SKM-1 (cell line): ENCODE results near the gene C4B.
A peak's percentile ranks its signal among the peaks of the same experiment; 100 is the strongest.
"Not testable (repeated sequence)": the region's sequence is repeated elsewhere in the genome, so short reads cannot be mapped to it uniquely, and the experiment has no call there.

ENCODE experiments used
- DNase-seq: peaks from one replicate; lab custom pipeline; 2025; ENCODE audit not compliant: unreplicated experiment; lab: John Stamatoyannopoulos, UW

Gene C4B

DNA sequence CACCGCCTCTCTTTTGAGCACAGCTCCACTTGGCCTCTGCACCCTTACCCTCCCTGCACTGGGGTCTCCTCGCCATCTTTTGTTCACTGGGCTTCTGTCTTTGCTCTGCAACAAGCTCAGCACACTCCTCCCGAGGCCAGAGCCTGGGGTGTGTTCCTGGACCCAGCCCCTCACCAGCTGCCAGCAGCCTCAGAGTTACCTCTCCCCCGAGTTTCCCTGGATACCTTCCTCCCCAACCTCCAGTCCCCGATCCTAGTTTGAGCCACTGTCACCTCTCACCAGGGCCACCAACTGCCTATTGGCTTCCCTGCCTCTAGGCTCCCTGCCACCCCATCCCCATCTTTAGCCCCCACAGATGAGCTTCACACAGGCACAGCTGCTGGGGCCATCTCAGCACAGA, 36.0 kb downstream of the C4B start:
- no peak for DNase-seq

DNA sequence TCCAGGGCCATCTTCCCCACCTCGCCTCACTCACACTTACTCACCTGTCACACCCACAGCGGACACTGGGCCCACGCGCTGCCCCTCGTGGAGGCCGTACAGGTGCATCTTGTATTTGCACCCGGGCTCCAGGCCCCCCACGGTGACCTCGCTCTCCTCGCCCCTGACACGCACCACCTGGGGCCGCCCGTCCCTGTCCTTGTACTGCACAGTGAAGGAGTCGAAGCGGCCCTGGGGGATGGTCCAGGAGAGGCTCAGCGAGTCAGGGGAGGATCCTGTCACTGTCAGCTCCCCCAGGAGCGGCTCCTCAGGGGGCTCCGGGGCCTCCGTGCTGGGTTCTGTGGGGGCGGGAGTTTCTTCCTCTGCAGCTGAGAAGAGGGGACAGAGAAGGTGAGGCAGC, 38.0 kb downstream of the C4B start:
- DNase-seq, result not testable (repeated sequence)

DNA sequence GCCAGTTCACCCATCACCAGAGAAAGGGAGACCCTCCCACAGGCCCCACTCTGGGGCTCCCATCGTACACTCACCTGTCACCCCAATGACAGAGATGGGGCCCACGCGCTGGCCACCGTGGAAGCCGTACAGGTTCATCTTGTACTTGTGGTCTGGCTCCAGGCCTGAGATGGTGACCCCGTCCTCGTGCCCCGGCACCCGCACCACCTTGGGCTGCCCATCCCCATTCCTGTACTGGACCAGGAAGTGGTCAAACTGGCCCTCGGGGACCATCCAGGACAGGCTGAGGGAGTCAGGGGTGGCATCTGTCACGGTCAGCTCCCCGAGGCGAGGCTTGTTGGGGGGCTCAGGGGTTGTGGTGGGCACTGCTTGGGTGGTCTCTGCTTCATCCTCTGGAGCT, 38.7 kb downstream of the C4B start:
- DNase-seq, result not testable (repeated sequence)

DNA sequence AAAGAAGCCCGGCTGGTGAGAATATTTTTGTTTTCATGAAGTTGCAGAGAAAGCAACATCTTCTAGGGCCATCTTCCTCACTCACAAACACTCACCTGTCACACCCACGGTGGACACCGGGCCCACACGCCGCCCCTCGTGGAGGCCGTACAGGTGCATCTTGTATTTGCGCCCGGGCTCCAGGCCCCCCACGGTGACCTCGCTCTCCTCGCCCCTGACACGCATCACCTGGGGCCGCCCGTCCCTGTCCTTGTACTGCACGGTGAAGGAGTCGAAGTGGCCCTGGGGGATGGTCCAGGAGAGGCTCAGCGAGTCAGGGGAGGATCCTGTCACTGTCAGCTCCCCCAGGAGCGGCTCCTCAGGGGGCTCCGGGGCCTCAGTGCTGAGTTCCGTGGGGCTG, 41.2 kb downstream of the C4B start:
- DNase-seq, result not testable (repeated sequence)

DNA sequence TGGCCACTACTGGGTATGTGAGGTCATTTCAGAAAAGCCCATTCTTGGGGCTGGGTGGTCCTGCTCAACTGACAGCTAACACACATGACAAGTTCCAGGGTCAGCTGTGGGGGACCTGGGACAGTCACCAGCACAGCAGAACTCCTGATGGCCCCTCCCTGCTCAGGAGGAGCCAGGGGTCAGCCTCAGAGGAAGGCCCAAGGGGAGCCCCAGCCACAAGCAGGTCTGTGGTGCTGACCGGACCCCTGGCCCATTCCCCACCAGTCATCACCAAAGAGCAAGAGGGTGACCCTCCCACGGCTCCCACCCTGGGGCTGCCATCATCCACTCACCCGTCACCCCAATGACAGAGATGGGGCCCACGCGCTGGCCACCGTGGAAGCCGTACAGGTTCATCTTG, 41.7 kb downstream of the C4B start:
- DNase-seq, result no peak

DNA sequence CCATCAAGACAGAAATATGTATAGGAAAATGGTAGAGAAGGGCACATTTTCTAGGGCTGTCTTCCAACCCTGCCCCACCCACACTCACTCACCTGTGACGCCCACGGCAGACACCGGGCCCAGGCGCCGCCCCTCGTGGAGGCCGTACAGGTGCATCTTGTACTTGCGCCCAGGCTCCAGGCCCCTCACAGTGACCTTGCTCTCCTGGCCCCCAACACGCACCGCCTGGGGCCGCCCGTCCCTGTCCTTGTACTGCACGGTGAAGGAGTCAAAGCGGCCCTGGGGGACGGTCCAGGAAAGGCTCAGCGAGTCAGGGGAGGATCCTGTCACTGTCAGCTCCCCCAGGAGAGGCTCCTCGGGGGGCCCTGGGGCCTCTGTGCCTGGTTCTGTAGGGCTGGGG, 43.4 kb downstream of the C4B start:
- DNase-seq, result no peak

DNA sequence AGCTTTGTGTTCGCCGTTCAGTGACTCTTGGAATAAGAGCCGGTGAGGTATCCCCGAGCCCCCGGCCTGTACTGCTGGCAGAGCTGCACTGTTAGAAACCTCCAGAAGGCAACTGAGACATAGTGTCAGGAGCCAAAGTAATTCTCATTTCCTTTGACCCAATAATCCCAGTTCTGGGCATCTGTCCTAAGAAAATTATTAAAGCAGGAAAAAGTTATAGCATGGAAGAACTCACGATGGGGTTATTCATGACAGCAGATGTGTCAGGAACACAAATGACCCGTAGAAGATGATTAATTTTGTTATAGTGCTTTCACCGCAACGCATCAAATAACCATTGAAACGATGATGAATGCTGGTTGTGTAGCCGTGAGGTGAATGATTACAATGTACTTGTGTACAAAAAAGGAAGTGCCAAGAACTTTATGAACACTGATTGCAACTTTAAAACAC, 43.9 kb downstream of the C4B start:
- no peak for DNase-seq

DNA sequence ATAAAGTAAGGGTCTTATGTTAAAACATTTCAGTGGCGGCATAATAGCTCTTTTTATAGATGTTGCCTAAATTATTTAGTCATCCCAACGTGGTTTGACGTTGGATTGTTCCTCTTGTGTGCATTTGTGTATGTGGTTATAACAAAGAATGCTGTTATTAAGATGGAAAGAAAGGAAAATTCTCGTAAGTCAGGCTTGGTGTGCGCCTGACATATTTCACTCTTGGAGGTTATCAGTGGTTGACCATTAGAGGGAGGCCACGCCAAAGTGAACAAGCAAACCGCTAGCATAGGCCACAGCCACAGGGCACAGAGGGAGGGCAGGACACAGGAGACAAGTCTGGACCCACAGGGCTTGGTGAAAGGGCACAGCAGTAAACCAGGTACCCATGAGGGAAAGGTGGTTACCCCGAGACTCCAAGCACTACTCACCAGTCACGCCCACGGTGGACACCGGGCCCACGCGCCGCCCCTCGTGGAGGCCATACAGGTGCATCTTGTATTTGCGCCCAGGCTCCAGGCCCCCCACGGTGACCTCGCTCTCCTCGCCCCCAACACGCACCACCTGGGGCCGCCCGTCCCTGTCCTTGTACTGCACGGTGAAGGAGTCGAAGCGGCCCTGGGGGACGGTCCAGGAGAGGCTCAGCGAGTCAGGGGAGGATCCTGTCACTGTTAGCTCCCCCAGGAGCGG, 46.5 kb downstream of the C4B start:
- DNase-seq, result no peak

DNA sequence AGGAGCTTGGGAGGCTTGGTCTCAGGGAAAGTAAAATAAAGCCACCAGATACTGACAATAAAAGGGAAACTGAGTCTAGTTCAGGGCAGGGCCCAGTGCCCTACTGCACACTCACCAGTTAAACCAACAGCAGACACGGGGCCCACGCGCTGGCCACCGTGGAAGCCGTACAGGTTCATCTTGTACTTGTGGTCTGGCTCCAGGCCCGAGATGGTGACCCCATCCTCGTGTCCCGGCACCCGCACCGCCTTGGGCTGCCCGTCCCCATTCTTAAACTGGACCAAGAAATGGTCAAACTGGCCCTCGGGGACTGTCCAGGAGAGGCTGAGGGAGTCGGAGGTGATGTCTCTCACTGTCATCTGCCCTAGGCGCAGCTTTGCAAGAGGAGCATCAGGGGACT, 50.1 kb downstream of the C4B start:
- no peak for DNase-seq

DNA sequence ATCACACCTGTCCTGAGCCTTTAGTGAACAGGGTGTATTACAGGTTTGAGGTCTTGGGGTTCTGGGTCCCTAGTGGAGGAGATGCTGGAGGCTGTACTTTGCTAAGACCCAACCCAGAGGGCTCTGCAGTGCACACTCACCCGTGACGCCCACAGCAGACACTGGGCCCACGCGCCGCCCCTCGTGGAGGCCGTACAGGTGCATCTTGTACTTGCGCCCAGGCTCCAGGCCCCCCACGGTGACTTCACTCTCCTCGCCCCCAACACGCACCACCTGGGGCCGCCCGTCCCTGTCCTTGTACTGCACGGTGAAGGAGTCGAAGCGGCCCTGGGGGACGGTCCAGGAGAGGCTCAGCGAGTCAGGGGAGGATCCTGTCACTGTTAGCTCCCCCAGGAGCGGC, 52.9 kb downstream of the C4B start:
- not testable (repeated sequence) for DNase-seq

DNA sequence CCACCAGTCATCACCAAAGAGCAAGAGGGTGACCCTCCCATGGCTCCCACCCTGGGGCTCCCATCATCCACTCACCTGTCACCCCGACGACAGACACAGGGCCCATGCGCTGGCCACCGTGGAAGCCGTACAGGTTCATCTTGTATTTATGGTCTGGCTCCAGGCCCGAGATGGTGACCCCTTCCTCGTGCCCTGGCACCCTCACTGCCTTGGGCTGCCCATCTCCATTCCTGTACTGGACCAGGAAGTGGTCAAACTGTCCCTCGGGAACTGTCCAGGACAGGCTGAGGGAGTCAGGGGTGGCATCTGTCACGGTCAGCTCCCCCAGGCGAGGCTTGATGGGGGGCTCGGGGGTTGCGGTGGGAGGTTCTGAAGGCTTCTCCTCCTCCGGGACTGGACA, 53.7 kb downstream of the C4B start:
- DNase-seq, result not testable (repeated sequence)

DNA sequence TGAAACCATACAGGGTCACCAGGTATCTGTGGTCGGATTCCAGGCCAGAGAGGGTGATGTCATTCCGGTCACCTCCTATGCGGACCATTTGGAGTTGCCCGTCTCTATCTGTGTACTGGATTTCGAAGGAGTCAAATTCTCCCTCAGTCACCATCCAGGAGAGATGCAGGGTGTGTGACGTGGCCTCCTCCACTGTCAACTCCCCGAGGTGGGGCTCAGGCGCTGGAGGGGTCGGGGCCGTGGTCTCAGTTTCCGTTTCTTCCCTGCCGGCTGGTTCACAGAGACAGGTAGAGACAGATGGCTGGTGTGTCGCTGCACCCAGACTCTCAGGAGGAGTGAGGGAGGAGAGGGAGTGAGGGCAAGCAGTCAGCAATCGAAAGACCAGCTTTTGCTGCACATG, 54.3 kb downstream of the C4B start:
- no peak for DNase-seq

DNA sequence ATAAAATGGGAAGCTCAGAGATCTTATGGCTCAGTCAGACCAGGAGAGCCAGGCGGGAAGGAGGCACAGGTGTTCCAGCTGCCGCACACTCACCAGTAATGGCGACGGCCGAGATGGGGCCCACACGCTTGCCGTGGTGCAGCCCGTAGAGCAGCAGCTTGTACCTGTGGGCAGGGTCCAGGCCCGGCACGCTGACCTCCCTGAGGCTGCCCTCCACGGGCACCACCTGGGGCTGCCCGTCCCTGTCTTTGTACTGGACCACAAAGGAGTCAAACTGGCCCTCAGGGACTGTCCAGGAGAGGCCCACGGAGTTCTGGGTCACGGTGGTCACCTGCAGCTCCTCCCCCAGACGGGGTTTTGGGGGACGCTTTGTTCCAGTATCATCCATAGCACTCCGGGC, 54.9 kb downstream of the C4B start:
- DNase-seq, result no peak

DNA sequence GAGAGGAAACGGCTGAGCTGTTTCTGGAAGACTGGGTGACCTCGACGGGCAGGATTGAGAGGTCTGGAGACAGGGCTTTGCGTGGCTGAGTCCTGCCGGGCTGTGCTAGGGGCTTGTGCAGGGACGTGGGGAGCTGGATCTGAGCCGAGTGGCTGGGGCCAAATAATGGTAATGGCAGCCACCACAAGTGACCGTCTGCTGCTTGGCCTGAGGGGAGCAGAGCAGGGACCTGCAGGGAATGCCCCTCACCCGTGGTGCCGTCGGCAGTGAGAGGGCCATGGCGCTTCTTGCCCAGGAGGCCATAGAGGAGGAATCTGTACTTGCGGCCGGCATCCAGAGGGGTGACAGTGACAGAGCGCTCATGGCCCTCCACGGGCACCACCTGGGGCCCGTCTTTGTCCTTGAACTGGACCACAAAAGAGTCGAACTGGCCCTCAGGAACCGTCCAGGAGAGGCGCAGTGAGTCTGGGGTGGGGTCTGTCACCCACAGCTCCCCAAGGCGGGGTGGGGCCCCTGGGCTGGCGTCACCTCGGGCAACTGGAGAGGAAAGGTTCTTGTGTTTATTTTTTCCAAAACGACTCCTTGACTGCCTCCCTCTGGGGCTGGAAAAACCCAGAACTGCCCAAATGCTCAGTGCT, 55.4 kb downstream of the C4B start:
- DNase-seq, result no peak

DNA sequence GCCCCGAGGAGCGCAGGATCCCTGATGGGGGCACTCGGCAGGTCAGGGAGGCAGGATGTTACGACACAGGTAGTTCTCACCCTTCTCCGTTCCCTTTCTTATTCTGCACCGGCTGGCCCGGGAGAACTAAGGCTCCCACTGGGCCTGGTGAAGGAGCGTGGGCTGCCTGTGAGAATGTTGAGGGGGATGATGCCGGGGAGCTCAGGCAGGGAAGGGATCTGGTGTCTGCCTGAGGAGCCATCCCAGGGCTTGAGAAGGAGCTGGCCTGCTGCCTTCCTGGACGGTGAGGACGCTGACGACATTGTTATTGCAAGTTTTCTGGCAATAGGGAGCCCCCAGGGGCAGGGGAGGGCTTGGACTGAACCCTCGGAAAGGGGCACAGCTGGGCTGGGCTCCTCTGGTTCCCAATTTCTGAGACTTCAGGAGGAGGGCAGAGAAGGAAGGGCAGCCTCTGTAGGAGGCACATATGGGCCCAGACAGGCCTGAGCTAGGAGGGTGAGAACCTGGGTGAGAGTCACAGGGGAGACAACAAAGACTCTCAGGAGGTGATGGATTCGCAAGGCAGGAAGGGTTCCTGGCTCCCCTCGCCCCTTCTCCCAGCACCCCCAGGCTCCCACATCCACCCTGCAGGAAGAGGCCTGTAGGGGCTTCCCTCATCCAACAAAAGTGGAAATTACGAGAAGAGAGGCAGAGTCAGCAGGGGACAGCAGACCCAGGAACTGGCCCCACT, 56.4 kb downstream of the C4B start:
- no peak for DNase-seq

DNA sequence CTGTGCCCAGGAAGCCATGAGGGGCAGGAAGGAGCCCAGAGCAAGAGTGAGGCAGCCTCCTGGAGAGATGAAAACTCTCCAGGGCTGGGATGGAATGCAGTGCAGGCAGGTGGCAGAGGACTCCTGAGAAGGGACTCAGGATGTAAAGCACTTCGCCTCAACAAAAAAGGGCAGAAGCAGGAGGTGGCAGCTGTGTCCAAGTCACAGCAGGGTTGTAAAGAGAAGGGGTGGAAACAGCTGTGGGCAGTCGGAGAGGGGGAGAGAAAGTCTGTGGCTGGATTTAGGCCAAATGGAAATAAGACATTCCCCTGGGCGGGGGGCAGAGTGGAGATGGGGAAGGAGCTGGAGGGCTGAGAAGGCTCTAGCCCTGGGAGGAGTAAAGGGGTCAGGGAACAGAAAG, 58.5 kb downstream of the C4B start:
- DNase-seq, result no peak

DNA sequence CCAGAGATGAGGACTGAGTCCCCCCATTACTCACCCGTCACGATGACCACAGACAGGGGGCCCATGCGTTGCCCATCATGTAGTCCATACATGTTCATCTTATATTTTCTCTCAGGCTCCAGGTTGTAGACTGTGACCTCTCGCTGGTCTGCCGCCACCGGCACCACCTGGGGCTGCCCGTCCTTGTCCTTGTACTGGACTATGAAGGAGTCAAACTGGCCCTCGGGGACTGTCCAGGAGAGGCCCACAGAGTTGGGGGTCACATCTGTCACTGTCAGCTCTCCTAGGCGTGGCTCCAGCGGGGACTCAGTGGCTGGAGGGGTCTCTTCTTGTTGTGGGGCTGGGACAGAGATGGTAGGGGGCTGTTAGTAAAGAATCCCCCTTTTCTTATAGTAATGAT, 59.0 kb downstream of the C4B start:
- DNase-seq, result no peak

DNA sequence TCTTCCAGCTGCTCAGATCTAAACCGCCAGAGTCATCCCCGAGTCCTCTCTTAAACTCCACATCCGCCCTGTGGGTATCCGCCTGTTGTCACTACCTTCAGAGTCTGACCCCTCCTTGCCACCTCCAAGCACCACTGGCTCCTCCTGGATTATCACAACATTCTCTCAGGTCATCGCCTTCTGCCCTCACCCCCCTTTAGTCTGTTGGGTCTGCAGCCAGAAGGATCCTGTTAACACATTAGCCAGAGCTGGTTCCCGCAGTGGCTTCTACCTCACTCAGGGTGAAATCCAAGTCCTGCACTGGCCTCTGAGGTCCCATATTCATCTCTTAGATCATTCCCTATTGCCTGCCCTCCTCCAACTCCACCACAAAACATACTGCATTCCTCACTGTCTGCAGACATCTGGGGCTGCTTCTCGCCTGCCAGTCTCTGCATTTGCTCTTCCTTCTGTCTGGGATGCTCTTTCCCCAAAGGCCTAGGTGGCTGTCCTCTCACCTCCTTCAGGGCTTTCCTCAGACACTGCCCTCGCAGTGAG, 60.5 kb downstream of the C4B start:
- DNase-seq, result no peak

DNA sequence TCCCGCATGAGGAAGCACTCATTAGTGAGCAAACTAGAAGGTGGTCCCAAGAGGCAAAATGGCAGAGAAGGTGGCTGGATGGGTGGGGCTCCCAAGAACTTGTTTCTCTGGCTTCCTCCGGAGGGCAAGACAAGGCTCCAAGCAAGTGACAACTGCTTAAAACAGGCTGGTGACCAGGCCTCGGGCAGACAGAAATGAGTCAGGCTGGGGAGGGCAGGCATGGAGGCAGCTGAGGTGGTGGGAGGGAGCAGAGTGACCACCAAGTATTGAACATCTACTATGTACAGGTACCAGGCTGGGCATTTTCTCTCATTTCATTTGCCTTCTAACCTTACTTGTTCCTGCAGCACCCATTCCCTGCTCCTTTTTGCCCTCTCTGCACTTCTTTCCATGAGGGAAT, 61.2 kb downstream of the C4B start:
- DNase-seq, result no peak

DNA sequence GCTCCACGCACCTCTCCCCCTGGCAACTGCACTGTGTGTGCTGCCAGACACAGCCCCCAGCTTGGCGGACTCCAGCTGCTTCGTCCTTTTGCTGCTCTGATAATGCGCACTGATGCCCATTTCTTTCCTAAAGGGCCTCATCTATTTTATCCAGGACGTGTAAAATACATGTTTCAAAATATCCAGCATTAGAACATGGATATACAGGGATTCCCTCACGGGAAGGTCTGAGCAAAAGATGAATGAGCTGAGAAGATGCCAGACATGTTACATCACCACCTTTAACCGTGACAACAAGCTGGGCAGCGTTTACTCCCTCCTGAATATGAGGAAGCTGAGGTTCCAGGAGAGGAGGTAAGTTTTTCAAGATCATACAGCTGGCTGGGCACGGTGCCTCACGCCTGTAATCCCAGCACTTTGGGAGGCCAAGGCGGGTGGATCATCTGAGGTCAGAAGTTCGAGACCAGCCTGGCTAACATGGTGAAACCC, 61.8 kb downstream of the C4B start:
- DNase-seq, result peak; percentile 22

DNA sequence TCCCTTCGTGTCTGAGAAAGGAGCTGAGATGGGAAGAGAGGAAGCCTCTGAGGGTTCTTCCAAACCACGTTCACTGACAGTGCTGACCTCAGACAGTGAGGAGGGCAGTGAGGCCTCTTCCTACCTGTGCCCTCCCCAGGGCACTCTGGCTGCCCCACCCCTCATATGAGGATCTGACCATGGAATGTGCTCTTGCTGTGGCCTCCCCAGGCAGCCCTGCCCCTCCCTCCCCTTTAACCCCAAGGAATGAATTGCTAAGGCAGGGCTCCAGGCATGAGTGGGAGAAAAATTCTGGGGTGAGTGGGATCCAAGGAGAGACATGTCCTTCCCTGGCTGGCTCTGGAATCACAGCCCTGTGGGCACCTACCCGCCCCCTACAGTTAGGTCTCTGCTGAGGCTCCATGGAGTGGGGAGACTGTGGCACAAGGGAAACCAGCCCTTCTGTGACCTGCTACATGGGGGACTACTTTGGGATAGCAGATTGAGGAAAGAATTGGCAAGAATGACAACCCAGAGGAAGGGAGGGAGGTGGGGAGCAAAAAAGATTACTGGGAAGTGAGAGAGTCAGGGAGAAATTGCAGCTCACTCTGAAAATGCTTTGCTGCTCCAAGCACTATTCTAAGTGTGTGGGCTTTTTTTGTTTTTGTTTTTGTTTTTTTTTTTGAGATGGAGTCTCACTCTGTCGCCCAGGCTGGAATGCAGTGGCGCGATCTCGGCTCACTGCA, 65.1 kb downstream of the C4B start:
- DNase-seq, result no peak
